ES-I3 (cell line): ENCODE data around the gene FAM149A.

ENCODE experiments used
- H3K36me3 ChIP-seq: 2 replicates; pipeline ENCODE4 v1.6.1; 2013; ENCODE audit warnings: mild to moderate bottlenecking, low read length, control low read depth, moderate library complexity; ENCODE audit not compliant: insufficient read depth
- H3K4me1 ChIP-seq: 2 replicates; pipeline ENCODE4 v1.6.1; 2013; ENCODE audit warnings: mild to moderate bottlenecking, control low read depth, low read length; ENCODE audit not compliant: insufficient read depth
- H3K9ac ChIP-seq: 2 replicates; pipeline ENCODE4 v1.6.1; 2013; ENCODE audit warnings: low read depth, mild to moderate bottlenecking, low read length, moderate library complexity
- H3K9me3 ChIP-seq: 2 replicates; pipeline ENCODE4 v1.6.1; 2013; ENCODE audit warnings: mild to moderate bottlenecking, low read length, moderate library complexity; ENCODE audit not compliant: control insufficient read depth, insufficient read depth

FAM149A gene

GRCh38 chr4:186088523-186088922, 16.0 kb upstream of the FAM149A start:
- no peak overlapping the region for H3K9ac ChIP-seq
- no peaks in the 10 kb centered on the region for H3K4me1 ChIP-seq
- no peaks in the 10 kb centered on the region for H3K9me3 ChIP-seq
- H3K36me3 ChIP-seq = no peaks in the 10 kb centered on the region

- Histone ChIP-seq H3K9ac (no peak overlapping the region), H3K9me3 (no peaks in the 10 kb centered on the region), H3K4me1 (no peaks in the 10 kb centered on the region), H3K36me3 (no peaks in the 10 kb centered on the region)
Measured at GRCh38 chr4:186092296-186092695, 12.2 kb upstream of the FAM149A start.

- no peaks in the 10 kb centered on the region for H3K4me1 ChIP-seq
- H3K36me3 ChIP-seq = no peaks in the 10 kb centered on the region
- no peak overlapping the region for H3K9ac ChIP-seq
- no peaks in the 10 kb centered on the region for H3K9me3 ChIP-seq
Measured at GRCh38 chr4:186095406-186095805, 9.1 kb upstream of the FAM149A start.

- Histone ChIP-seq H3K36me3 (no peaks in the 10 kb centered on the region), H3K9ac (no peak overlapping the region), H3K9me3 (no peaks in the 10 kb centered on the region), H3K4me1 (no peaks in the 10 kb centered on the region)
Measured at GRCh38 chr4:186096681-186097165, 7.8 kb upstream of the FAM149A start.

- Histone ChIP-seq H3K4me1 (no peaks in the 10 kb centered on the region), H3K9me3 (no peaks in the 10 kb centered on the region), H3K9ac (no peak overlapping the region), H3K36me3 (no peaks in the 10 kb centered on the region)
Measured at GRCh38 chr4:186097386-186097785, 7.1 kb upstream of the FAM149A start.

DNA sequence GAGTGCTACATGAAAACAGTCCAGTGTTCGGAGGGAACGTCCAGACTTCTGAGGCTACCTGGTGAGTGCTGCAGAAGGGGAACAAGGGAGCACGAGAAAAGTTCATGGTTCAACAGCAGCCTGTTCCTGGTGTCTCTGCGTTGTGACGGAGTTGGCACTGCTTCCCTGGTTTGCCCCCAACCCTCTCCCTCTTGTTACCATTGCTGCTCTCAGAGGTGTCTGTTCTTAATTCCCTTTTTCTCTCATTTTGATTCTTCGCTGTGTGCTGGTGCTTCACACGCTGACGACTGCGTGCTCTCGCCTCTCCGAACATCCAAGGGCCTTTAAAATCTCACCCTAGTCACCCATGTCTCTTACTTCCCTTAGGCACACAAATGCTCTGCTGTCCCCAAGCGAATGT, 1.6 kb upstream of the FAM149A start:
- no peaks in the 10 kb centered on the region for H3K4me1 ChIP-seq

DNA sequence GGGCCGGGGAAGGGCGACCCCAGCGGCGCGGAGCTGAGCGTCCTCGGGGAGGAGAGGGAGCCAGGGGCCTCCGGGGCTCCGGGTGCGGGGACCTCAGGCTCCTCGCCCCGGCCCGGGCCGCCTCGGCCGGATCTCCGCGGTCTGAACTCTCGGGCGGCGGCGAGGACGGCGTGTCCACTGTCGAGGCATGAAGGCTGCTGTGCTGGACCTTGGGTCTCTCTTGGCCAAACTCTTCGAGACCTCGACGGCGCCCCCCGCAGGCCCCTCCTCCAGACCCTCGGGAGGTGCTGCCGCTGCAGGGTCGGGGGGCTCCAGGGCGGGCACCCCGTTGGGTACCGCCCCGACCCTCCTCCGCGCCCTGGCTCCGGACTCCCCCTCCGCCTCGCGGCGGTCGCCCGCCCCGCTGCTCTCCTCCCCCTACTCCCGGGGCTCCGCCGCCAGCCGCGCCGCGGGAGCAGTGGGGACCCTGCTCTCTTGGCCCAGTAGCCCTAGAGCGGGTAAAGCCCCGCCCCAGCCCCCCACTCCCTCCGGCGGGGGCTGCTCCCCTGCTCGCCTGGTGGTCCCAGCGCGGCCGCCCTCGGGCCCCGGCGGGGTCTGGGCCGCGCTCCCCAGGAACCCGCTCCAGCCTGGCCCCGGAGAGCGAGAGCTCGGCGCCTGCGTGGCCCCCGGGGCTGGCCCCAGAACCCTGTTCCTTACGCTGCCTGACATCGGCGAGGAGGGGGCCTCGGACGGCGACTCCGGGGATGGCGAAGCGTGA, 564 bp downstream of the FAM149A start:
- Histone ChIP-seq H3K9ac (peak overlapping the region; percentile 59), H3K9me3 (no peaks in the 10 kb centered on the region), H3K36me3 (no peaks in the 10 kb centered on the region), H3K4me1 (no peaks in the 10 kb centered on the region)

More for the DNA sequence above, 1.6 kb upstream of the FAM149A start:
- Histone ChIP-seq H3K9me3 (no peaks in the 10 kb centered on the region), H3K36me3 (no peaks in the 10 kb centered on the region), H3K9ac (no peak overlapping the region)

- no peaks in the 10 kb centered on the region for H3K9me3 ChIP-seq
- H3K9ac ChIP-seq = peak overlapping the region; percentile 59
- H3K36me3 ChIP-seq = no peaks in the 10 kb centered on the region
- H3K4me1 ChIP-seq = no peaks in the 10 kb centered on the region
Measured at GRCh38 chr4:186105647-186106321, 1.3 kb downstream of the FAM149A start.

DNA sequence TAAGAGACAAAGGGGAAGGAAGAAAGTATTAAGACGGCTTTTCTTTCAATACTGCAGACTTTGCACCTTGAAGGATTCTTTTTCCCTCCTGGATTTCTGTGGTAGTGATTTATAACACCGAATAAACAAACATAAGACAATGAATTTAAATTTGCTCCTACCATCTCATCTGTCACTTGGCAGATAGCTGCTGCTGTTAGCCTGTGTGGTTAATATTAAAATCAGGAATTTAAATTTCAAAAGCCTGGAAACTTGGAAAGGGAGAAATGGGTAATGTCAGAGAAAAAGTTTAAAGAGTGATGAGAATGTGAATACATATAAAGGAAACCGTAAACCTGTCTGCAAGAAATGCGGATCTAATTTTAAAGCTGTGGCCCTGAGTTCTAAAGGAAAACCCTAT, 3.4 kb downstream of the FAM149A start:
- no peaks in the 10 kb centered on the region for H3K9me3 ChIP-seq
- no peak overlapping the region for H3K9ac ChIP-seq
- no peaks in the 10 kb centered on the region for H3K4me1 ChIP-seq
- no peaks in the 10 kb centered on the region for H3K36me3 ChIP-seq

DNA sequence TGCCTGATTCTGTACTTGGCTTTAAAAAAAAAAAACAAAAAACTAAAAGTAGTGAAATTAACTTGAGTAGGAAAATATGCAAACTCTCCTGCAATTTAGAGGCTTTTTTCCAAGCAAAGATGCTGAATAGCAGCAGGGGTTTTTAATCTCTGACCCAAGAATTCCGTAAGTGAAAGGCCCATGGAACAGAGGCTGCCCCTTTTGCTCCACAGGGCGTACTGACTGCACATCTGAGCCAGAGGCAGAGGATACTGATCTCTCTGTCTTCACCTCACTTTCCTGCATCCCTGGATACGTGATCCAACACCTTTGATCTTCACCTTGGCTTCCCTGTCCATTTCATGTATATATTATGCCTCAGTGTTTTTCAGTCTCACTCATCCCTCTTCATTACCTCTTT, 3.9 kb downstream of the FAM149A start:
- no peak overlapping the region for H3K9ac ChIP-seq
- H3K4me1 ChIP-seq = no peaks in the 10 kb centered on the region
- no peaks in the 10 kb centered on the region for H3K9me3 ChIP-seq
- no peaks in the 10 kb centered on the region for H3K36me3 ChIP-seq

DNA sequence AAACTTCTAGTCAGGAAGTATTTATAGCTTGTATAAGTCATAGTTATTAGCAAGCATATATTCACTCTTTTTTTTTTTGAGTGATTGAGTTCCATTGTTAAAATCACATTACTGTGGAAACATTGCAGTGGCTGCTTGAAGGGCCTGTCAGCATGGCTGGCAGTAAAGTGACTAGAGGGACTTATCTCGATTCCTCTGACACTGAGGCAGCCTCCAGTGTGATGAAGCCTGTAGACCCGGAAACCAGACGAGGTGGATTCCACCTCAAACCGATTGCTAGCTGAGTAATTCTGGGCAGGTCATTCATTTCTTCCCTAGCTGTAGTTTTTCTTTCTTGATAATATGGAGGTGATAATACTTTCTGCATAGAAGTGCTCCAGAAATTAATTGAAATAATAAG, 4.7 kb downstream of the FAM149A start:
- Histone ChIP-seq H3K36me3 (no peaks in the 10 kb centered on the region), H3K4me1 (no peaks in the 10 kb centered on the region), H3K9ac (no peak overlapping the region), H3K9me3 (no peaks in the 10 kb centered on the region)

- no peaks in the 10 kb centered on the region for H3K4me1 ChIP-seq
- H3K9ac ChIP-seq = no peak overlapping the region
- no peaks in the 10 kb centered on the region for H3K36me3 ChIP-seq
Measured at GRCh38 chr4:186116697-186117096, 12.2 kb downstream of the FAM149A start.

GRCh38 chr4:186118582-186118981, 14.1 kb downstream of the FAM149A start:
- H3K9me3 ChIP-seq = no peaks in the 10 kb centered on the region
- H3K4me1 ChIP-seq = no peaks in the 10 kb centered on the region
- no peaks in the 10 kb centered on the region for H3K36me3 ChIP-seq
- H3K9ac ChIP-seq = no peak overlapping the region

More at GRCh38 chr4:186116697-186117096, 12.2 kb downstream of the FAM149A start:
- no peaks in the 10 kb centered on the region for H3K9me3 ChIP-seq

DNA sequence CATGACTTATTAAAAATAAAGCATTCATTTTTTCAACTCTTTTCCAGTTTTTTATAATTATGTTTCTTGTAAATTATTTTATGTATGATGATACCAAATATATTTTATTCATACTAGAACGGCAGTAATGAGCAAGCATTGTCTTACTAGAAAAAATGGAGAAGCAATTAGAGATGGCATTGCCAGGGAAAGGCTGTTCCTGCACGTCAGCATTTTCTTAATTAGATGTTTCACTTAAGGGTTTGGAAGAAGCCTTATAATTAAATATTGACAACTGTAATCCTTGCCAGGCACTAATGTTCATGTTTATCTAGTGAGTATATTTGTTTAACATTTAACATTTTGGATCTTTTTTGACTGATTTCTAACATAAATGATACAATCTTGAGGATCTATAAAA, 16.6 kb downstream of the FAM149A start:
- Histone ChIP-seq H3K4me1 (no peaks in the 10 kb centered on the region), H3K9ac (no peak overlapping the region)

GRCh38 chr4:186128842-186129241, 24.3 kb downstream of the FAM149A start:
- peaks cover 12% of the 10 kb centered on the region for H3K4me1 ChIP-seq
- no peak overlapping the region for H3K9ac ChIP-seq
- no peaks in the 10 kb centered on the region for H3K9me3 ChIP-seq
- no peaks in the 10 kb centered on the region for H3K36me3 ChIP-seq

More for the DNA sequence above, 16.6 kb downstream of the FAM149A start:
- Histone ChIP-seq H3K9me3 (no peaks in the 10 kb centered on the region), H3K36me3 (no peaks in the 10 kb centered on the region)
